GM18868 (cell line): Measurements from ENCODE around the gene DLX2.
"Not testable (repeated sequence)": the region's sequence is repeated elsewhere in the genome, so short reads cannot be mapped to it uniquely, and the experiment has no call there.

Source experiments
- ATAC-seq: cut with Tn5 transposase; IDR thresholded peaks from one replicate; pipeline ENCODE4 v1.9.1; 2021; ENCODE audit warnings: mild to moderate bottlenecking, moderate library complexity; ENCODE audit not compliant: unreplicated experiment

Gene DLX2

DNA sequence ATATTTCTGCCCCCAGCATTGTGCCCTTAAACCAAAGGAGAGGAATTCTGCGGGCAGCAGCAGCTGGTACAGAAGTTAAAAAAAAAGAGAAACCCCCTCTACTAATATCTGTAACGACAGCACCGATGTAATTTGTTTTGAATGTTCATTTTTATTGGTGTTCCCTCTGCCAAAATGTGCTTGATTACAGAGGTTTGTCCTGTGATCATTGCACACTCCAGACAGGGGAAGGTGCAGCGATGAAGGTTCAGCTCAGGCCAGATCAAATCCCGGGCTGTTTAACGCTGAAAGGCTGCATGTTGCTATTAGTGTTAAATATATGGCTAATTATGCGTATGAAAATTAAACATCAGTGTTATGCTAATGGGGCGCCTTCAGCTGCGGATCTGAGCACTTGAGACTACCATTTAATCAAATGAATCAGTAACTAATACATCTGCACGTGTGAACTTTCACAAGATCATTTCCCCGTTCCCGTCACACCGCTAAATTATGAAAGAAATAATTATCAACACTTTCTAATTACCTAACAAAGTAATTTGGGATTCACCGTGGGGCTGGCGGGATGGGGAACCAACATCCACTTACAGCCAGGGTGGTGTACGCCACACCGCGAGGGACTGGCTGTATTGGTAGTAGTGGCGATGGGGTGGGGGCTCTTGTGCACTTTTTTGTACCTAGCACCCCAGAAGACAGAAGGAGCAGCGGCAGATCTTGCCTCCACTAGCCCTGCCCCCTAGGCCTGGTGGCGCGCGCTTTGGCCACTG is 18.9 kb downstream of the DLX2 start:
- no peak for ATAC-seq

DNA sequence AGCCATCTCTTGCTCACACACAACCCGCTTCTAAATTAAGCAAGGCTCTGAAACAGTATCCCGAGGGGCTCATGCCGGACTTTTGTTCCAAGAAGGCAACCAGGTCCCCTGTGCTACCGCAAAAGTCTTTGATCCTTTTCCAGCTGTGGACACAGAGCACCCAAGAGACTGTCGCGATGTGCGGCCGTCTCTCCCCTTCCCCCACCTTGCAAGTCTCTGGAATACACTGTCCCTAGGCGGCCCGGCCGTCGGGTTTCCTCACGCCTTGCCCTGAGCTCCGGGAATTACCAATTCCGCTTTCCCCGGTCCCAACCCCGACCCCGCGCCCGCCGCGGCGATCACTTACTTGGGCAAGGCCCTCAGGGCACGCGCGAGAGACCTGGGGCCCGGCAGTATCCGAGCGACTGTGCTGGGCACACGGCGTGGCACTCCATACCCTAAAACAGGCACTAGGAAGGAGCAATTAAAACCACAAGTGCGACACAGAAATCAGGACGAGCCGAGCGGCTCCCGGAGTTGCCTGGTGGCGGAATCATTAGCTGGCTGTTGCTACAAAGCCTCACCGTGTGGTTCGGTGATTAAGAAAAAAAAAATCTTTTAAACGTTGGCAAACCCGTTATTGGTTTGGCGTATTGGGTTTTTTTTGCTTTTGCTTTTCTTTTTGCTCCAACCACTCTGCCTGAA is 19.6 kb downstream of the DLX2 start:
- no peak for ATAC-seq

DNA sequence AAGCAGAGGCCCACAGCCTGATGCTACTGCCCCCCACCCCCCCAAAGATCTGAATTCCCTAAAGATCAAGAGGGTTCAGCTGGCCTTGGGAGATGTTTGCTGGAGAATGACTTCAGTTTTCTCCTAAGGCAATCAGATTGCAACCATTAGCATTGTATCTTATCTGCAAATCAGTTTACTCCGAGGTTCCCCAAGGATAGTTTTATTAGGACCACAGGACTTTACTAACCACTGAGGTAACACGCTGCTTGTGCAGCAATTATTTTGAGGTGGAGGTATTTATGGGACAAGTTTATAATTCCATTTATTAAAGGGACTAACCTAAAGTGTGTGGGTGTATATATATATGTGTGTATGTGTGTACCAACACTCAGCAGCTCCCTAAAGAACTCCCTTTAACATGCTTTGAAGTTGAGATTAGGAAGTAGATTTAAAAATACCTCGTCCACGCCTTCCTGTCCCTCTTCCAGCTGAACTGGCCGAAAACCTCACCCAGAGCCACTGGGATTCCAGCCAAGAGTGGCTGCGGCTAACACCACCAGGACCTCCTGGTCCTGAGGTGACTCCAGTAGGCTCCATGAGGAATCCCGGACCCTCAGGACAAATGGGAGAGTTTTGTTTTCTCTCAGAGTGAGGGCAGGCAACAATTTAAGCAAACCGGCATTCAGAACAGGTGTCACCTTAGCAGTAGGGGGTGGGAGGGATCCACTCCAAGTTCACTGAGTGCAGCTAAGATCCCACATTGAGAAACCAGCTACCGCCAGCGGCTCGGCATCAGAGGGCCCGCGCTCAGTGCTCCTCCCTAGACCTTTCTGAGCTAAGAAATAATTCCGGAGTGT is 20.4 kb downstream of the DLX2 start:
- no peak for ATAC-seq

DNA sequence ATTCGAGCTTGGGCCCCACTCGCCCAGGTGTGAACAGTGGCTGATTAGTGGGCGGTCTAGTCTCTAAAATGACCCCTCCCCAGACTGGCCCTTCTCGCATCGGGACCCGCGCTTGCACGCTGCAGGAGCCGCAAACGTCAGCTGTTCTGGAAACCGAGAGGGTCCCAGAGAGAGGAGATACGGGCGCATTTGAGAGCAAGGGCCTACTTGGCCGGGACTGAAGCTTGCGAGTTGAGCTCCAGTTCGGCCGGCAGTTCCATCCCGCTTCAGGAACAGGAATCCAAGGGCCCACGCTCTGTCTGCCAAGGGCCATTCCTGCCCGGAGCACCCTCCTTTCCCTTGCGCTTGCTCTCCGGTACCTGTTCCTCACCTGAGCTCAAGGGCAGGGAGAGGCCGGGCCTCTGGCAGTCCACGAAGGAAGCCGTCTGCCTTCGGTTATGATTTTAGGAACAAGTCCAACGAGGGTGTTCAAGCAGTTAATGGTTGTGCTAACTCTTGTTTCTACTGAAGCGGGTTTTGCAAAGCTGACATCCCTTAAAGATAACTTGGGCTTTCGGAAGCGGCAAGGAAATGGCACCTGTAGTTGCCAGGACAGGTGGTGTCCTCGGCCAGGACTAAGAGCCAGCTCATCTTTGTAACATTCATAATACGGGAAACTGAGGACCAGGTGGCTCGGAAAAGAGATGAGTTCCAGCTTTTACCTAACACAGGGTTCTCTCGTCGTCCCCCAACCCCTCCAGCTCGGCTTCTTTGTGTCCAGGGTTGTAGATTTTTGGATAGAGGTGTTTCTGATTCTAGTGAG is 21.3 kb downstream of the DLX2 start:
- no peak for ATAC-seq

GRCh38 chr2:172080641-172081220 is 22.0 kb downstream of the DLX2 start:
- no peak for ATAC-seq

DNA sequence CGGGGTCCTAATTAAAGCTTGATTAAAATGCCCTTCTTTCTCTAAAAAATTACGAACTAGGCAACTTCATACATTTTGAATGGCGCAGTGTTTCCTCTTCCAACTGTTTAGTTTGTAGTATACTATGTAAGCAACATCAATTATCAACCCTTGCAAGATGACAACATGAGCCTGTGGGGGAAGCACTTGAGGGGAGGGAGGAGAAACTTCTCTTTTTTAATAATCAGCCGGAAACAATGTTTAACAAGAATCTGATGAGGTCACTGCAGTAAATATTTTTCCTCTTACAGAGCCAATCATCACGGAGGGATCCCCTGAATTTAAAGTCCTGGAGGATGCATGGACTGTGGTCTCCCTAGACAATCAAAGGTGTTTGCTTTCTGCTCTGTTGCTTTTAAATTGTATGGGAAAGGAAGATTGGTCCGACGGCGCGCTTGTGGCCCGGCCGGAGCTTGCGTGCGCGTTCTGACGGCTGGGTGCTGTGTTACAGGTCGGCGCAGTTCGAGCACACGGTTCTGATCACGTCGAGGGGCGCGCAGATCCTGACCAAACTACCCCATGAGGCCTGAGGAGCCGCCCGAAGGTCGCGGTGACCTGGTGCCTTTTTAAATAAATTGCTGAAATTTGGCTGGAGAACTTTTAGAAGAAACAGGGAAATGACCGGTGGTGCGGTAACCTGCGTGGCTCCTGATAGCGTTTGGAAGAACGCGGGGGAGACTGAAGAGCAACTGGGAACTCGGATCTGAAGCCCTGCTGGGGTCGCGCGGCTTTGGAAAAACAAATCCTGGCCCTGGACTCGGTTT is 22.7 kb downstream of the DLX2 start:
- no peak for ATAC-seq

DNA sequence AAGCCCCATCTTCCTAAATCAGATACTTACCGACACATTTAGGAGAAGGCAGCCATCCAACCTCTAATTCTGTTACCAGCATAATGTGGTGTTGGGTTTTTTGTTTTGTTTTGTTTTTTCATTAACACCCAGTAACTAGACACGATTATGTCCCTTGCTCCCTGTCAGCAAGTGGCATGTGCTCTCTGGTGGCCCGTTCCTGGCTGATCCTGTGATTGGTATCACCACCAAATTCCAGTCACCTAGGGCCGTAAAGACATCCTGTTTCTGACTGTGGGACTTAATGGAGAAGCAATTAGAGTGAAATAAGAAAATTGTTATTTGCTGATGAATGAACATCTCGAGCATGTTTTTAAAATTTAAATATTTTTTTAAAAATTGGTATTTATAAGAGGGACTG is 23.3 kb downstream of the DLX2 start:
- ATAC-seq = no peak

GRCh38 chr2:172074254-172074653 is 28.4 kb downstream of the DLX2 start:
- ATAC-seq = no peak

DNA sequence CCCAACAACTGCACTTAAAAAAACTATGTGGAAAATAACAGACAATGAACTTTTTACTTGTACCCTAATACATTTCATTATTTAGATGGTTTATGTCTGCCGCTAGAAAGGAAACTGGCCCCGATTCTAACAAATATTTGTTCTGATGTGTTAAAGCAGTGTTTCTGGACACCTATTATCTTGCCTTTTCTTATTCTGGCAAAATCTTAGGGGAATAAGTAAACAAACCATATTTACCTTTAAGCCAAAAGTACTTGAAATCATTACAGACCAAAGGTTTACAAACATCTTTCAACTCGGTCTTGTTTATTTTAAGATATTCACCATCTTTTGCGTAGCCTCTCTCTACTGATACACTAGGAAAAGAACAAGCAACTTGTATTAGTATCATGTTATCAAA is 29.2 kb downstream of the DLX2 start:
- ATAC-seq = no peak

- ATAC-seq = no peak
Observed at GRCh38 chr2:172072706-172073105, 30.0 kb downstream of the DLX2 start.

DNA sequence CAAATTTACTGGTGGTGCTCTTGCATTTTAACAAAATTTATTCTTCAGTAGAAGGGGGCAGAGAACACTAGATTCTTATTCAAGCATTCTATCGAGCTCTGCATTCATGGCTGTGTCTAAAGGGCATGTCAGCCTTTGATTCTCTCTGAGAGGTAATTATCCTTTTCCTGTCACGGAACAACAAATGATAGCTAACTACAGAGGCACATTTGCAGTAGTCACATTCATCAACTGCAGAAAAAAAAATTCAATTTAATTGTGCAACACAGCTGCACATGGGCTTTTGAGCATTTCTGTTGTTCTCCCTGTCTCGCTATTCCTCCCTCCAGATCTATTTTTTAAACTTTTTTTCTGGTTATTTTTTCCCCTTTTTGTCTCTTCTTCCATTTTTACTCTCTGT is 30.4 kb downstream of the DLX2 start:
- no peak for ATAC-seq

DNA sequence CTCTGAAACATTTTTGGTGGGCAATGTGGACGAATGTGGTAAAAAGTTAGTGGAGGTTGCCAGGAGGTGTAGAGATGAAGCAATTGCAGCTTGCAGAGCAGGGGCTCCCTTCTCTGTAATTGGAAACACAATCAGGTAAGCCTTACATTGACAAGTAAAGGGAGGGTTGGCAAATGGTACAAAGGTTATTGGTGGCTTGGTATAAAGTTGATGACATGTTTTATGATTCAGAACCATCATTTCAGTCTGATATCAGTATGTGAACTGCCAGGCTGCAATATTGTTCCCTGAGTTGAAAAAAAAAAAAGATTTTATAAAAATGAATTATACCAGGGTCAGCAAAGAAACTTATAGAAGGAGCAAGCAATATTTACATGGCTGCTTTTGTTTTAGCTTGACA is 31.8 kb downstream of the DLX2 start:
- ATAC-seq = no peak

DNA sequence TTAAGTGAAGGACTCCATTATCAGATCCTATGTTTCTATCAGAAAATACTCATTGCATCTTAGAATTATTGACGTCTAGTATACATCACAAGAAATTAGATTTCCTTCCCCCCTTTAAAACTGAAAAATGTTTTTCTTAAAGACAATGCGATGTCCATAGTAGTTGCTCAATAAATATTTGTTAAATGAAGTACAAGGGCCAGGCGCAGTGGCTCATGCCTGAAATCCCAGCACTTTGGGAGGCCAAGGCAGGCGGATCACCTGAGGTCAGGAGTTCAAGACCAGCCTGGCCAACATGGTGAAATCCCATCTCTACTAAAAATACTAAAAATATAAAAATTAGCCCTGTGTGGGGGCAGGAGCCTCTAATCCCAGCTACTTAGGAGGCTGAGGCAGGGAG is 34.8 kb downstream of the DLX2 start:
- ATAC-seq = not testable (repeated sequence)

GRCh38 chr2:172066394-172066886 is 36.3 kb downstream of the DLX2 start:
- no peak for ATAC-seq

DNA sequence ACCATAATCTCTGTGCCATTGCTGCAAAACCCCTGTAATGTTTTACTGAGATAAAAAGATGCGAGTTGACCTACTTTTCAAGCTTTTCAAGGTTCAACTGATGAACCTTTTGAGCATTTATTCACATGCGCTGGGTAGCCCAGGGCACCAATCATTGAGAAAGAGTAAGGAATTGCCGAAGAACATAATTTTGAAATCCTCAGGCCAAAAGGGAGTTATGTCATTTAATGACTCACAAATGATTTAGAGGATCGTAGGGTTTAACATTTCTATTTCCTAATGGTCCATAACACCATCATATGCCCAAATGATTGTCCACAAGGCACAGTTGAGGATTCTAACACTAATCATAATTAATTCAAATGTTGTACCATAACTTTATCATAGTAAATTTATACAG is 37.6 kb downstream of the DLX2 start:
- no peak for ATAC-seq

DNA sequence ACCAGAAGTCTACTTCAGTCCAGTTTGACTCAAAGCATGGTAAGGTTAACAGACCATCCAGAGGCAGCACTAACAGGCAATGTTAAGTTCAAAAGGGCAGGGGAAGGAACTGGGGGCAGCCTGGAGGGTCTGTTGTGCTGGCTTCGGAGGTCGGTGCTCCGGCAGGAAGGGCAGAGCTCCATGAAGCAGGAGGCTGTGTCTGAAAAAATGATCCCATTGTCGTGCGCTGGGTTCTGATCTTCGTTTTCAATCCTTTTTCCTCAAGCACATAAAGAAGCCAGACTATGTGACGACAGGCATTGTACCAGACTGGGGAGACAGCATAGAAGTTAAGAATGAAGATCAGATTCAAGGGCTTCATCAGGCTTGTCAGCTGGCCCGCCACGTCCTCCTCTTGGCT is 39.3 kb downstream of the DLX2 start:
- ATAC-seq = no peak

- ATAC-seq = no peak
Observed at GRCh38 chr2:172062402-172063004, 40.2 kb downstream of the DLX2 start.

DNA sequence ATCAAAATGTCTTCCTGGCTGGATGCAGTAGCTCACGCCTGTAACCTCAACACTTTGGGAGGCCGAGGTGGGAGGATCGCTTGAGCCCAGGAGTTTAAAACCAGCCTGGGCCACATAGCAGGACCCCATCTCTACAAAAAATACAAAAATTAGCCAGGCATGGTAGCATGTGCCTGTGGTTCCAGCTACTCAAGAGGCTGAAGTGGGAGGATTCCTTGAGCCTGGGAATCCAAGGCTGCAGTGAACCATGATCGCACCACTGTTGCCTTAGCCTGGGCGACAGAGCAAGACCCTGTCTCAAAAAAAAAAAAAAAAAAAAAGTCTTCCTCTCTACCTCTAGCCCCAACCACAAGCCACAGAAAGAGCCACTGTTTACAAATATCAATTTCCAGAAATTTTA is 42.6 kb downstream of the DLX2 start:
- ATAC-seq = not testable (repeated sequence)

DNA sequence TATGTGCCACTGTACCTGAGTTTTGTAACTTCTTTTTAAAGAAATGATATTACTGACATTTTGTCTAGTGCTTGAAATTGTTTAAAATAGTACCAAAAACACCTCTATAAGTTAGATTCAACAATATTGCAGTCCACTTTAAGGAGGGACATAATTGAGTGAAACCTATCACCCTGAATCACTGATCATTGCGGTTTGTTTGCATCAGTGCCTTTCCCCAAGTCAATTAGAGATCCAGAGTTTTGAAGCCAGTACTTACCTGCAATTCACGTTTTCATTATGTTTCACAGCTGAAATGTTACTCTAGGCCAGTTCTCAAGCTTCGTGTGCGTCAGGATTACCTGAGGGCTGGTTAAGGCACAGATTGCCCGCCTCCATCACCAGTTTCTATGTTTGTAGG is 44.0 kb downstream of the DLX2 start:
- ATAC-seq = no peak
